GM21423 (cell line): ENCODE results near the gene WSB1.
A peak's percentile ranks its signal among the peaks of the same experiment; 100 is the strongest.
"Not testable (repeated sequence)": the region's sequence is repeated elsewhere in the genome, so short reads cannot be mapped to it uniquely, and the experiment has no call there.

ENCODE experiments used
- ATAC-seq: cut with Tn5 transposase; IDR thresholded peaks from one replicate; pipeline ENCODE4 v1.9.1; 2021; ENCODE audit warnings: mild to moderate bottlenecking, moderate library complexity; ENCODE audit not compliant: unreplicated experiment

WSB1 gene, protein sequence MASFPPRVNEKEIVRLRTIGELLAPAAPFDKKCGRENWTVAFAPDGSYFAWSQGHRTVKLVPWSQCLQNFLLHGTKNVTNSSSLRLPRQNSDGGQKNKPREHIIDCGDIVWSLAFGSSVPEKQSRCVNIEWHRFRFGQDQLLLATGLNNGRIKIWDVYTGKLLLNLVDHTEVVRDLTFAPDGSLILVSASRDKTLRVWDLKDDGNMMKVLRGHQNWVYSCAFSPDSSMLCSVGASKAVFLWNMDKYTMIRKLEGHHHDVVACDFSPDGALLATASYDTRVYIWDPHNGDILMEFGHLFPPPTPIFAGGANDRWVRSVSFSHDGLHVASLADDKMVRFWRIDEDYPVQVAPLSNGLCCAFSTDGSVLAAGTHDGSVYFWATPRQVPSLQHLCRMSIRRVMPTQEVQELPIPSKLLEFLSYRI

DNA sequence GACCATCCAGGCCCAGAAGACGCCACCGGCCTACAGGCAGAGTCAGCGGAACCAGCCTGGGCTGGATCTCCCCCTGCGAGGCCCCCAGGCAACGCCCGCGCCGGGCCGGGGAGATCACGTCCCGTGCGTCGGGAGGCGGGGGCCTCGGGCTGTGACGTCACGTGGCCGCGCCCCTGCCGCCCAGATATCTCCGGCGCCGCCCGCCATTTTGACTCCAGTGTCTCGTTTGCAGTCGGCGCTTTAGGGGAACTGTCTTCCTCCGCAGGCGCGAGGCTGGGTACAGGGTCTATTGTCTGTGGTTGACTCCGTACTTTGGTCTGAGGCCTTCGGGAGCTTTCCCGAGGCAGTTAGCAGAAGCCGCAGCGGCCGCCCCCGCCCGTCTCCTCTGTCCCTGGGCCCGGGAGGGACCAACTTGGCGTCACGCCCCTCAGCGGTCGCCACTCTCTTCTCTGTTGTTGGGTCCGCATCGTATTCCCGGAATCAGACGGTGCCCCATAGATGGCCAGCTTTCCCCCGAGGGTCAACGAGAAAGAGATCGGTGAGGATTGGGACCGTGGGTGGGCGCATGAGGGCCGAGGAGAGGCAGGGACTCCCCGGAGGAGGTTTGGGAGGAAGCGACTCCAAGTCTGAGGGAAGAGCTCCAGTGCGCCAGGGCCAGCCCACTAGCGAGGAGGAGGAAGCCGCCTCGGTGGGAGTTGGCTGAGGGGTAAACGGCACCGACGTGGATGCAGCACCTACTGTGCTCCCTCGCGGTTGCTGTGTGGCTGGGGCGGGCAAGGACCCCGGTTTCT, at the start of gene WSB1:
WSB1 (plus strand) TSS at position 217 of the 791 bp plus-strand sequence; CDS start at position 499, 282 bp downstream.
- peak; percentile 80 for ATAC-seq

DNA sequence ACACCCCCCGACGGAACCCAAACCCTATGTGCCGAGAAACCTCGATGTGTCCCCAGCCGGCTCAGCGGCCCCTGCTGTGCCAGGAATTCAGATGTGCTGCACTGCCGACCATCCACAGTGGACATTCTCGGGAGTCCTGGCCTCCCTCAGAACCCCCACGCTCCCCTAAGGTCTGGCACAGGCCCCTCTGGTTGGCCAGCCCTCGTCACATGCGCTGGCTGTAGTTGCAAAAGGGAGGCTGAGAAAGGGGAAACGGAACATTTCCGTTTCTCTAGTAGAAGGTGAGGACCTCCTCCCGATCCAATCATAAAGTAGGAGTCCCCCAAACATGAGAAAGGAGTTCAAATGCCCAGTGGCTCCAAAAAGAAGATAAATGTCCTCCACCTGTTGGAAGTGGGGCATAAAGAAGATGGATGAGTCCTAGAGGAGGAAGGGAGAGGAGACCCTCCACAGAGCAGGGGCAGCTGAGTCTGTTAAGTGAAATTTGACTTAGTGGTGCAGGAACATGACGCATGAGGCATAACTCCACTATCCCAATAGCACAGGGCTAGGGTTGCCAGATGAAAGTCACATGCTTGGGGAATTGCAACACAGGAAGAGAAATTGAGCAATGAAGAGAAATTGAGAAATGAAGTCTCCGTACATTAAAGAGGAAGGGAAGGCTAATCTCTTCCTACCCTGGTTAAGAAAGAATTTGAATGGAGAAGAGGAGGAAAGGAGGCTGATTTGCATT, 49.3 kb upstream of the WSB1 start:
- ATAC-seq, result no peak

DNA sequence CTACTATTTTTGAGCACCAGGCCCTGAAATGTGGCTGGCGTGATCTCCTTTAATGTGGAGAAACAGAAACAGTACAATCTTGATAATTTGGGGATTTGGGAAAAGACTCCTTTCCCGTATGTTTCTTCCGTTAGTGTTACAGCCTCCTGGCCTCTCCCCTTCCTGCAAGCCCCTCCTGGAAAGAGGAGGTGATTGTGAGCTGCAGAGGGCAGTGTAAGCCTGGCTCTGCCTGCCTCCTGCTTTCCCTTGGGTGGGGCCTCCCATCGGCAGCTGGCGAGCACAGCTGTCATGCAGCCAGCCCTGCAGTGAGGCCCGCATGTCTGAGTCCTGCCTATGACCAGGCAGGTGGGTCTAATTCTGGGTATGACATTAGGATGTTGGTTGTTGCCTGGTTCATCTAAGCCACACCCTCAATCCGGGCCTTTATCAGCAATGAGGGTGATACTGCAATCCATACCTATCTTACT, 48.7 kb upstream of the WSB1 start:
- ATAC-seq, result peak; percentile 91

DNA sequence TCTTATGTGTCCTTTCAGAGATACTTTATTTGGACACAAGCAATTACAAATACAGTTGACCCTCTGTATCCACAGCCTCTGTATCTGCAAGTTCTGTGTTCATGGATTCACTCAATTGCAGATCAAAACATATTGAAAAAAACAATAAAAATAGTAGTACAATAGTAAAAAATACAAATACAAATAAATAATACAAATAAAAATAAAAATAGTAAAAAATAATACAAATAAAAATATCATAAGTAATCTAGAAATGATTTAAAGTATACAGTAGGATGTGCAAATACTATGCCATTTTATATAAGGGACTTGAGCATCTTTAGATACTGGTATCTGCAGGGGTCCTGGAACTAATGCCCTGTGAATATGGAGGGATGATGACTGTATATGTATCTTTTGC, 47.4 kb upstream of the WSB1 start:
- no peak for ATAC-seq

- ATAC-seq, result no peak
Observed at GRCh38 chr17:27247071-27247957, 46.6 kb upstream of the WSB1 start.

- ATAC-seq, result no peak
Observed at GRCh38 chr17:27247958-27248342, 46.0 kb upstream of the WSB1 start.

GRCh38 chr17:27250791-27251190, 43.1 kb upstream of the WSB1 start:
- not testable (repeated sequence) for ATAC-seq

- not testable (repeated sequence) for ATAC-seq
Observed at GRCh38 chr17:27254802-27255201, 39.1 kb upstream of the WSB1 start.

DNA sequence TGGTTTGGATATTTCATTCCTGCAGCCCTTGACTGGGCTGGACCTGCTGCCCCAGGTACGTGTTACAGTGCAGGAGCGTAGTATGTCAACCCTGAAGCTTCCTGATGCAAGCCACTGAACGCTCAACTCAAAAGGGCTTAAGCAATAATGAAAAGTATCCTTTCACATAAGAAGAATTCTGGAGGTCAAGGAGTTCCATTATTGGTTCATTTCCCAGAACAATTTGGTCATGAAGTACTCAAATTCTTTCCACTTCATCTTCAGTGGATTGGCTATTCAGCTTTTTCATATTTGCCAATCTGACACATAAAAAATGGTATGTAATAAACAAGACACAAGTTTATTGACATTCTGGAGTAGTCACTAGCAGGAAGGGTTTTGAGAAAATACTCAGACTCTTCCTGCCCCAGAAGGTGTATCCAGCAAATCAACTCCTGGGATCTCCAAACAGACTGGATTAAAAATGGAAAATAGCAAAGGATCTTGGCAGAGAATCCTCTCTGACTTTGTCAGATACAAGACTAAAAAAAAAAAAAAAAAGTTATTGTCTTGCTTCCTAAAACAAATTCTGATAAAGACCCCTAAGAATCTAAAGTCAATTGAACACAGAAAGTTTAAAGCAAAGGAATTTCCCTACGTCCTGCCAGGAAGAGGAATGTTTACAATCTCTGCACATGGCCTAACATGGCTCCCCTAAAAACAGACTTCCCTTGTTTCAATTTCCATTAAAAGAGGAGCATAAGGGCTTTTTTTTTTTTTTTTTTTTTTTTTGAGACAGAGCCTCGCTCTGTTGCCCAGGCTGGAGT, 37.5 kb upstream of the WSB1 start:
- ATAC-seq, result no peak

DNA sequence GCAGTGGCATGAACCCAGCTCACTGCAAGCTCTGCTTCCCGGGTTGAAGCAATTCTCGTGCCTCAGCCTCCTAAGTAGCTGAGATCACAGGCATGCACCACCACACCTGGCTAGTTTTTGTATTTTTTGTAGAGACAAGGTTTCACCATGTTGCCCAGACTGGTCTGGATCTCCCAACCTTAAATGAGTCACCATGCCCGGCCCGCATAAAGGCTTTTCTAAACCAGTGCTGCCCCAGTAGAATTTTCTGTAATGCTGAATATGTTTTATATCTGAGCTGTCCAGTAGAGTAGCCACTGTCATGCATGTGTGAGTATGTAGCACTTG, 36.9 kb upstream of the WSB1 start:
- no peak for ATAC-seq

DNA sequence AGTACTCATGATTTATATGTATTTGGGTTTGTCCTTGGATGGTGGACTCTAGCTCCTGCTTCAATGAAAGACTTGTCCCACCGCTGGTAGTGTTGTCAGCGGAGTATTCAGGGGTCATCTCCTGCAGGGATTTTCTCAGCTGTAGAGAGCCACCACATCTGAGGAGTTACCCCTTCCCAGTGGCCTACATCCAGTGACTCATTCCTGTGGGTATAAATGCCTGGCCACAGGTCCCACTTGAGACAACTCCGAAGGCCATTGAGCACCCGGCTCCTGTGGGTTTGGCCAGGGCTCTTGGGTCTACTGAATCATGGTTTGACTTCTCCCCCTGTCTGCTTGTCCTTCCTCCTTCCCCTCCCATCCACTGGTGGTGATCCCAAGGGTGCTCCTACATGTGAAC, 34.6 kb upstream of the WSB1 start:
- no peak for ATAC-seq

DNA sequence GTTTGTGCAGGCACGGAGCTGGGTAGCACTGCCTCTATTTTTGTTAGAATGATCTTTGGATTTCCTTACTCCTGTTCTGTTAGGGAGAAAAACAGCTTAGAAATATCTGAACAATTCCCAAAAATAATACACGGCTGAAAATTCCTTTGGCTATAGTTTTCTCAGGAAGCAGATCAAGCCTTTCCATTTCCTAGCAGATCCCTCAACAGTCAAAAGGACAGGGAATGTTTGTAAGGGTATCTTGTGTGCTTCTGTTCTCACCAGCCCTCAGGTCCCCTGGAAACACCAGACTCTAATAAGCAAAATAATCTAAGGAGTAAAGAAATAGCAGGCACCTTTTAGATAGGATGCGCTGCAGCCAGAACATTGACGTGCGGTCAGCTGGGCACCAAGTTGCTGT, 30.5 kb upstream of the WSB1 start:
- ATAC-seq, result no peak

GRCh38 chr17:27264068-27264812, 29.7 kb upstream of the WSB1 start:
- no peak for ATAC-seq

DNA sequence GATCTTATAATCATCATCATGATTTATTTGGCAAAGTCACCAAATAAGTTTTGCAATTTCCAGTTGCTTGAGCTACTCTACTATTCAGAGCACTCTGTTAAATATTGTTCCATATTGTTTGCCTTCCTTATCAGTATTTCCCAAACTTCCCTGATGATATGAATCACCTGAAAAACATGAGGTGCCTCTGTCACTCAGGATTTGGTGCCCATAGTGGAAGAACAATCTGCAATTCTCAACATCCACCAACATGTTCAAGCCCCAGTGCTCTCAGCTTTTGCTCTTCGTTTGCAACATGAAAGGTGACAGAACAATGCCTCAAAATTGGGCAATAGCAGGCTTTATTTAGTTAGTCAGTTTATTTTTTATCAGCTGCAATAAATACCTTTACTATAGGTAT, 28.6 kb upstream of the WSB1 start:
- ATAC-seq, result no peak

GRCh38 chr17:27266228-27266627, 27.7 kb upstream of the WSB1 start:
- no peak for ATAC-seq

GRCh38 chr17:27268394-27269085, 25.4 kb upstream of the WSB1 start:
- no peak for ATAC-seq

DNA sequence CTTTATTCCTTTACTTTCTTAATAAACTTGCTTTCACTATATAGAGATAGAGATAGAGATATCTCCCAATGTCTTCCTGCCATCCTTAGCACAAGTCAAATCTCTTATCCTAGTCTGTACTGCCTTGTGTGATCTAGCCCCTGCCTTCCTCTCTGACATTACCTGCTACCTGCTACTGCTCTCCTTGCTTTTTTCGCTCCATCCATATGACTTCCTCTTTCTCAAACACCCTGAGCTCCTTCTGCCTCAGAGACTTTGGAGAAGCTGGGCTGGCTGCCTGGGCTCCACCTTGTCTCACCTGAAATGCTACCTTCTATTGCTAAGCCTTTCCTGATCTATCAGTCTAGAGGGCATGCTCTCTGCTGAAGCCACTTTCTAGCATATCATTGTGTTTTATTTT, 24.7 kb upstream of the WSB1 start:
- ATAC-seq, result no peak

DNA sequence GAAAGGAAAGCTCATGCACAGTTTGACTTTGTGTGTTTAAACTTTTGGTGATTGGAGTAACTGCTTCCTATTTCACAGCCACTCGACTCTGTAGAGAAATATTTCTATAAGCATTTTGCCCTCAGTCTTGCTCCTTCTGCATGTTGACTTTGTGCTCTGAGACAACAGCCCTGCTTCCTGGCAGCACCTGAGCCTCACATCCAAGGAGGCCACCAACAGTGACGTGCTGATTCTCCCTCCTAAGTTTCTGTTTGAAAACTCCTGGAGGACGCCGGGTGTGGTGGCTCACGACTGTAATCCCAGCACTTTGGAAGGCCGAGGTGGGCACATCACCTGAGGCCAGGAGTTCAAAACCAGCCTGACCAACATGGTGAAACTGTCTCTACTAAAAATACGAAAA, 23.9 kb upstream of the WSB1 start:
- ATAC-seq, result no peak
